ENCODE results near the gene TIRAP.
A peak's percentile ranks its signal among the peaks of the same experiment; 100 is the strongest.
"Not testable (repeated sequence)": the region's sequence is repeated elsewhere in the genome, so short reads cannot be mapped to it uniquely, and the experiment has no call there.

Gene TIRAP

GRCh38 chr11:126290887-126291286 is 8.0 kb downstream of the TIRAP start:
- no peak for FAIRE-seq

GRCh38 chr11:126293726-126294125 is 10.8 kb downstream of the TIRAP start:
- no peak for FAIRE-seq

GRCh38 chr11:126297004-126297403 is 14.1 kb downstream of the TIRAP start:
- FAIRE-seq: no peak

GRCh38 chr11:126303623-126304456 is 20.9 kb downstream of the TIRAP start, which contains the start of gene DCPS:
Gene DCPS, plus strand, starts transcription at chr11:126304060. Its CDS starts 21 bp downstream, at chr11:126304081.
- peak; percentile 50 for FAIRE-seq

- FAIRE-seq: no peak
Observed at GRCh38 chr11:126304457-126305075, 21.7 kb downstream of the TIRAP start.

- FAIRE-seq: no peak
Observed at GRCh38 chr11:126305699-126306098, 22.8 kb downstream of the TIRAP start.

GRCh38 chr11:126307706-126308105 is 24.8 kb downstream of the TIRAP start:
- no peak for FAIRE-seq

GRCh38 chr11:126308271-126308671 is 25.4 kb downstream of the TIRAP start:
- no peak for FAIRE-seq

- FAIRE-seq: not testable (repeated sequence)
Observed at GRCh38 chr11:126308771-126309170, 25.9 kb downstream of the TIRAP start.

GRCh38 chr11:126310200-126310991 is 27.5 kb downstream of the TIRAP start:
- FAIRE-seq: no peak

- FAIRE-seq: no peak
Observed at GRCh38 chr11:126310992-126311310, 28.1 kb downstream of the TIRAP start.

- no peak for FAIRE-seq
Observed at GRCh38 chr11:126311401-126312291, 28.8 kb downstream of the TIRAP start.

GRCh38 chr11:126312961-126313360 is 30.1 kb downstream of the TIRAP start:
- FAIRE-seq: no peak

- no peak for FAIRE-seq
Observed at GRCh38 chr11:126313826-126314225, 30.9 kb downstream of the TIRAP start.

GRCh38 chr11:126317432-126317755 is 34.5 kb downstream of the TIRAP start:
- FAIRE-seq: no peak

- no peak for FAIRE-seq
Observed at GRCh38 chr11:126317756-126318573, 35.1 kb downstream of the TIRAP start.

GRCh38 chr11:126318574-126319373 is 35.9 kb downstream of the TIRAP start:
- FAIRE-seq: no peak

GRCh38 chr11:126319374-126319740 is 36.5 kb downstream of the TIRAP start:
- FAIRE-seq: no peak

GRCh38 chr11:126322996-126323395 is 40.1 kb downstream of the TIRAP start:
- FAIRE-seq: no peak

- no peak for FAIRE-seq
Observed at GRCh38 chr11:126327281-126328000, 44.5 kb downstream of the TIRAP start.

All from G401.6 (cell line).